GM19397 (cell line): Measurements from ENCODE around the gene IL23R.

Experiments
- ATAC-seq: cut with Tn5 transposase; IDR thresholded peaks from one replicate; pipeline ENCODE4 v1.9.1; 2021; ENCODE audit warnings: mild to moderate bottlenecking, moderate library complexity; ENCODE audit not compliant: unreplicated experiment

Gene IL23R

GRCh38 chr1:67148516-67149178, 17.6 kb upstream of the IL23R start:
- ATAC-seq = peak; percentile 29

- ATAC-seq = peak; percentile 95
Observed at GRCh38 chr1:67149179-67149770, 17.0 kb upstream of the IL23R start.

GRCh38 chr1:67150931-67151330, 15.3 kb upstream of the IL23R start:
- no peak for ATAC-seq

GRCh38 chr1:67158401-67158800, 7.9 kb upstream of the IL23R start:
- ATAC-seq = no peak

GRCh38 chr1:67159233-67159632, 7.0 kb upstream of the IL23R start:
- no peak for ATAC-seq

GRCh38 chr1:67162954-67163353, 3.3 kb upstream of the IL23R start:
- no peak for ATAC-seq

GRCh38 chr1:67165468-67166041, 699 bp upstream of the IL23R start:
- ATAC-seq = no peak

GRCh38 chr1:67169496-67169895, 3.2 kb downstream of the IL23R start:
- no peak for ATAC-seq

GRCh38 chr1:67169932-67170331, 3.7 kb downstream of the IL23R start:
- no peak for ATAC-seq

GRCh38 chr1:67170751-67171573, 4.7 kb downstream of the IL23R start:
- ATAC-seq = no peak

- ATAC-seq = no peak
Observed at GRCh38 chr1:67171574-67171955, 5.3 kb downstream of the IL23R start.

GRCh38 chr1:67171978-67172377, 5.7 kb downstream of the IL23R start:
- ATAC-seq = no peak

GRCh38 chr1:67173988-67174387, 7.7 kb downstream of the IL23R start:
- no peak for ATAC-seq

GRCh38 chr1:67174716-67175284, 8.5 kb downstream of the IL23R start:
- ATAC-seq = no peak

GRCh38 chr1:67175530-67176087, 9.4 kb downstream of the IL23R start:
- no peak for ATAC-seq

- ATAC-seq = no peak
Observed at GRCh38 chr1:67184838-67185421, 18.7 kb downstream of the IL23R start.

GRCh38 chr1:67188137-67188536, 21.9 kb downstream of the IL23R start:
- no peak for ATAC-seq

- no peak for ATAC-seq
Observed at GRCh38 chr1:67189953-67190352, 23.7 kb downstream of the IL23R start.

GRCh38 chr1:67190410-67190809, 24.2 kb downstream of the IL23R start:
- ATAC-seq = no peak

GRCh38 chr1:67190942-67191341, 24.7 kb downstream of the IL23R start:
- no peak for ATAC-seq
